Stimulated activated CD8-positive, alpha-beta memory T cell treated with anti-CD3 and anti-CD28 coated beads, Interleukin-12 subunit alpha, Interleukin-12 subunit beta, amount 100 ng/mL, for 1 hour (primary cell): ENCODE data around the gene MAP3K5.
"Not testable (repeated sequence)": the region's sequence is repeated elsewhere in the genome, so short reads cannot be mapped to it uniquely, and the experiment has no call there.

ENCODE experiments used
- DNase-seq: peaks from one replicate; pipeline ENCODE4 v3.0.0-alpha.2; 2020; ENCODE audit warnings: low read depth

Gene MAP3K5

DNA sequence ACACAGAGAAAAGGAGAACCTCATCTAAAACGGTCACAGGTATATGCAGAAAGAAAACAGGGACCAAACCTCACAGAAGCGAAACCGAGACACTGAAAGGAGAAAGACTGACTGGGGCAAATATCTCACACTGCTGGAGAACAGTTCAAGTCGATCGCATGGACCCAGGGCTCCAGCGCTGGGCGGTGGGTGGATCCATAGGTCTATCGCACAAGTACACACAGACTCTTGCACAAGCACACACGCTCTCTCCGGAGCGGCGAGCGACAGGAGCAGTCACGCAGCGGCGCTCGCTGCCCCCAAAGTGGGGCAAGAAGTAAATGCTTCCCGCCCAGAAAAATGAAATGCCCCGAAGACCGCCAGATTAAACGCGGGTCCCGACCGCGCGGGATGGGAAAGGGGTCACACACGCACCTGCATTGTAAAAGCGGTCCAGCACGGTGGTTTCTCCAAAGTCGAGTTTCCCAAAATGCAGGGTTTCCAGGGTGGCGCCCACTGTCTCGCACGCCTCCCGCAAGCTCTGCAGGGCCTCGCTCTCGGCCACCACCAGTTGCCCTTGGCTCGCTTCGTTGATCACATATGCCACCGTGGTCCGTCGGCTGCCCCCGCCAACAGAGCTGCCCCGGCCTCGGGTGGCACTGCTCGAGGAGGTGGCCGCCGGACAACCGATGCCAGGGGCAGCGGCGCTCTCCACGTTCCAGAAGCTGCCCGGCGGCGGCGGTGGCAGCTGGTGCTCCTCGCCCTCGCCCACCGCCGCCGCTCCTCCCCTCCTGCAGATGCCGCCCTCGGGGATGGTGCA is 782 bp downstream of the MAP3K5 start:
- peak; percentile 14 for DNase-seq

DNA sequence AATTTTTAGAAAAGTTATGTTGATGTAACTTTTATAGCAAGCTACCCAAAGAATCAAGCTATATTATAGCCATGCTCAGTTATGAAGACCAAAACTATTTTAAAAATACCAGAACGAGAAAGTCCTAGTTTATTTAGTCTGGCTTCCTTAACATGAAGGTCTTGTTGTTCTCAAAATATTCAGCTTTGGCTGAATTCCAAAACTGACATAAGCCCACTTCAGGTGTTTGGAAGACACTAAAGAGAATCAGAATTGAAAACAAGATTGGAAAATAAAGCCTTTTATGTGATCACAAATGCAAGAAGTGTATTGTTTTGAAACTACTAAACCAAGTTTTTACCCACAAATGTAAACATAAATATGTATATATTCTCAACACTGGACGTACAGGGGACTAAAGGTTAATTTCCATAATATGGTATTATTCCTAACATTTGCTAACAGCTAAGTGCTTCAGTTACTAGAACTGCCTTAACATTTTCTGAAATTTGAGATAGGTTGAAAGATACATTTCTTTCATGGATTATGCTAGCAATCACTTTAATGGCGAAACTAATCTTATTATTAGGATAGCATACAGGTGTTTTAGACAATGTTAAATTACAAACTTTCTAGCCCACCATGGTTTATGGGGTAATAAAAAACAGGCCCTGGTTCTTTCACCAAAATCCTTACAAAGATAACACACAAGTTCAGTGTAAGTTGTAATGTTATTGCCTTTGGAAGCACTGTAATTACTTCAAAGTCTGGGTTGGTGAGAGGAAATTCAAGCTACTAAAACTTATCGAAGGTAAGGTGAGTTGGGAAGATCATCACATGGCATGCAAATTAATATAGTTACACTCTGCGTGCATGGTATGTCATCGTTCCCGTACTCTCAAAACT is 1.6 kb downstream of the MAP3K5 start:
- DNase-seq: no peak

GRCh38 chr6:136789440-136789839 is 2.8 kb downstream of the MAP3K5 start:
- DNase-seq: not testable (repeated sequence)

GRCh38 chr6:136788069-136788902 is 4.0 kb downstream of the MAP3K5 start:
- DNase-seq: no peak

DNA sequence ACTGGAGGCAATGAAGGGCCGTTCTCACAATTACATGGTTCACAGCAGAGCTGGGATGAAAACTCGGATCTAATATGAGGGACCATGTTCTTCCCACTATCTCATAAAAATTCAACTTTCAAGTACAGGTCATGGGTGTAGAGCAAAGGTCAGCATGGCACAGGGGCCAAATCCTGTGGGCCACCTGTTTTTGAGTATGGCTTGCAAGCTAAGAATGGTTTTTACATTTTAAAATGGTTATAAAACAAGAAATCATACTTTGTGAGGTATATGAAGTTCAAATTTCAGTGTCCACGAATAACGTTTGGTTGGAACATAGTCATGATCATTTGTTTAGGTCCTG is 4.6 kb downstream of the MAP3K5 start:
- DNase-seq: no peak

- no peak for DNase-seq
Observed at GRCh38 chr6:136786658-136787057, 5.6 kb downstream of the MAP3K5 start.

DNA sequence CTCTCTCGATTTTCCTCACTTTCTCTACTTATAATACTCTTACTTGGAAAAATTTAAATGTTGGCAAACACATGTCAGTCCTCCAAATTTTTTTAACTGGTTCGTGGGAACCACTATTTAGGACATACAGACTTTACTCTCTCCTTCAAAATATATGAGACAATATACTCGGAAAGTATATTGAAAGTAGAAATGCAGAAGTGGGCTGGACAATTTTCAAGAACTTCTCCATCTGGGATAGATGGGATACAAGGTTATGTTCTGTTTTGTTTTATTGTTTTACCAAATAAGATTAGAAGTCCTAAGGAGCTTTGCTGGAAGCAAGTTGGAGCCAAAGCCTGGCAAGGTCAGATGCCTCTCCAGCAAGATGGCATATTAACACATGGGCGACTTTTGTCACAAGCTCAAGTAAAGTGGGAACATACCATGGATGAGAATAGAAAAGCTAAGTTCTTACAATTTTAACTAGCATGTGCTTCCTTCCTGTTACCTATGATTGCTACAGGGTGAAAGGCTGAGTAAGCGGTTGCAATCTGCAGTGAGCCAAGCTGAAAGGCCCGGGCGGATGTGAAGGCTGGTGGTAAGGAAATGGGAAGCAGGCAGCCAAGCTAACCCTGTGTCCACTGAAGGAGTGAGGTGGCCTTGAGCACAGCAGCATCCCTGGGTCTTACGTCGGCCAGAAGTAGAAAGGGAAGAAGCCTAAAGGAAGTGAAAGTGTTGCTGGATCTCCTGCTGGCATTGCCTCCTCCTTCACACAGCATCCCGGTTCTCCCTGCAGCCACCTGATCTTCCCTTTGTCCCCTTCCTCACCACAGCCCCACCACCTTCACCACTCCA is 7.1 kb downstream of the MAP3K5 start:
- no peak for DNase-seq

- DNase-seq: no peak
Observed at GRCh38 chr6:136784271-136784664, 8.0 kb downstream of the MAP3K5 start.

DNA sequence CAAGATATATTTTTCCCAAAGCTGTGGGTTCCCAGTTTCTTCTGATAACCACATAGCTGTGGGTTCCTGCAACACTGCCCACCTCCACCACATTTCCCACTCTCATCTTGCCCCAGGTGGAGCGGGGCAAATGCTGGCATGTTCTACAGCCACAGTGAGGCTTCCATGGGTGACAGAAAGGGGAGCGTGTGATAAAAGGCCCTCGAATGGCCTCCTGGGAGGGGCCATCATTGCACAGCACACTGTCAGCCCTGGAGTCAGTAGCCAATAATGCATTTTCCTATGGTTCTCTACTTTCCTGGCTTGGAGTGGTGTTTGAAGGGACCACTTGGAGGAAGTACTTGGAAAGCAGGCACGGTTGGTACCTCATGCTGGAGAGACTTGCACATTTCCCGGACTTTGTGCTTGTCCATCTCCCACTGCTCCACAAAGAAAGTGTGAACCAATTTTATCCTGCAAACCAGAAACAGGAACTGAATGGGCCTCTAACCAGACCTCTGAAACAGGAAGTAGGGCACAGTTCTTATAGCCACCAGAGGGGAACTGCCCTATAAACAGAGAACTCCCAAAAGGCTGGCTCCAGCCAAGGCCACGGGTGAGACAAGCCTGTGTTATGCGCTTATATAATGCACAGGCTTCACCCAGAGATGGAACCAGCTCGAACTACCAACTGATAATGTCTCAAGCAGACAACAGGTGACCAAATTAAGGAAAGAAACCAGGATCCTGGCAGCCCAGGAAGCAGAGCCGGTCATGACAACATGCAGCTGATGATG is 8.6 kb downstream of the MAP3K5 start:
- no peak for DNase-seq

DNA sequence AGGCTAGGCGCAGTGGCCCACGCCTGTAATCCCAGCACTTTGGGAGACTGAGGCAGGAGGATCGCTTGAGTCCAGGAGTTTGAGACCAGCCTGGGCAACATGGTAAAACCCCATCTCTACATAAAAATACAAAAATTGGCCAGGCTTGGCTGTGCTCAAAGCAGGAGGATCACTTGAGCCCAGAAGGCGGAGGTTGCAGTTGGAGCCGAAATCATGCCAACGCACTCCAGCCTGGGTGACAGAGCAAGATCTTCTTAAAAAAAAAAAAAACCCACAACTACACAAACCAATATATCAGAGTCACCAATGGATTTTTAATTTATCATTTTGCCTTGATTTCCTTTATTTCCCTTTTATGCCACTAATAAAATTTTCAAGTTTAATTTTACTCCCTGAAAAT is 9.3 kb downstream of the MAP3K5 start:
- no peak for DNase-seq

DNA sequence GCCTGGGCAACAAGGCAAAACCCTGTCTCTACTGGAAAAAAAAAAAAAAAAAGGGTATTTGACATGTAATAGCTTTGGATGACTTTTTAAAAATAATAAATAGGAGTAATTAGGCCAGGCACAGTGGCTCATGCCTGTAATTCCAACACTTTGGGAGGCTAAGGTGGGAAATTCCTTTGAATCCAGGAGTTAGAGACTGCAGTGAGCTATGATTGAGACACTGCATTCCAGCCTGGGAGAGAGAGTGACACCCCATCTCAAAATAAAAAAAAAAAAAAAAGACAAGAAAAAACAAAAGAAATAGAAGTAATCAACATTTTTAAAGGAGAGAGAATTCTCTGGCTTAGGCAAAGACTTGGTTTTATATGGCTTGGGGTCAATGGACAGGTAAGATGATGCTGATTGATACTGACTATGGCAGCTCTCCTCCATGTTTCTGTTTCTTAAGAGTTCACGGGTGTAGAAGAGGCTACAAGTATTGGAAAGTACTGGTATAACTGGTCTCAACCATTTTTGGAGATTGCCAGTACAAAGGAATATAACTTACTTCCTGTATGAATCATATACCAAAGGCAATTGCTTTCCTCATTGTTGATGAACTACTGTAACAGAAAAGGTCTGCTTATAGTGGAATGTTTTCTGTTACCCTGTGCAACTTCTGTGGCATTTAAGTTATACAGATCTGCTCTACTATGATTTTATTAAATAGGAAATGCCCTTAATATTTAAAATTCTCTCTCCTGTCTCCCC is 10.1 kb downstream of the MAP3K5 start:
- DNase-seq: no peak

DNA sequence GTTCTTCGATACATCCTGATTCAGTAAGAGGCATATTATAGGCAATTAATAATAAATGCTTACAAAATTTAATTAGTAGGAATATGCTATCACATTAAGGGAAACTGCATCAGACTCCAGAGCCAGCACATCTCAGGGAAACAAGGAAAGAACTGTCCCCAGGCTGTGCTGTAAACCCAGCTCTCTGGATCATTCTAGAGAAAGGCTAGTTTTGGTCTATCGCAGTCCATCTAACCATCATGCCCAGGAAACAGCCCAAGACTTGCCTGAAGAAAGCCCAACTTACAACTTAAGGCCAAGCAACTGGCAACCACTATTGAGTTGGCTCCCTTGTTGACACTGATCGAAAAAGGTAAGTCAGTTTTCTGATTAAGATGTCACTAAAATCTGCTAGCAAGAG is 11.3 kb downstream of the MAP3K5 start:
- no peak for DNase-seq

DNA sequence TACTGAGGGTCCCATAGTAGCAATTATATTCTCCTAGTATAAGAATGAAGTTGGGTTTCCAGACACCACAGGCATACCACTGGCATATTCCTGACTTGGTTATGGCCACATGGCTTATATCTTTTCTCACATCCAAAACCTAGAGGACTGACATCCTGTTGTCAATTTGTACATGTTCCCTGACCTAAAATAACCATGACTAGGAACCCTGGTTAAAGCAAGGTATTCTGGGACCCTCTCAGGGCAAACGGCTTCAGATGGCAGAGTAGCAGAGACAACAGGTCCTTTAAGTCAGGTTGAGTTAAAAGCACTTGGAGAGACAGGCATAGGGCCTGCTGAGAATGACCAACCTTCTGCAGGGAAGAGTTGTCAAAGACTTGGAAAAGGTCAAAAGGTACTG is 12.6 kb downstream of the MAP3K5 start:
- no peak for DNase-seq

DNA sequence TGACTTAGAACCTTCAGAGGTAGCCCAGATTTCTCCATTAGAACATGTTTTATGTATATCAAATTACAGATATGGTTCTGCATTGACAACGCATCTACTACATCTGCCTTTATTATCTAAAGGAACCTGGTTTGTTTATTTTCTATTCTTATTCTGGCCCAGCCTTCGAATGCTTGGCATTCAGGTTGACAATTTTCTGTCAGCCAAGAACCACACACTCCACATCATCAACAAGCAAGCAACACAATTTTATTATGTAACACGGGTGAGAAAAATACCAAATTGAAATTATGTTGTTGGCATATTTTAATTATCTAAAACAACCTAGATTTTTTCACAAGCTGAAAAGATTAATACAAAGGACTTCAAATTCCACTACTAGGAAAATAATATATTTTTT is 14.6 kb downstream of the MAP3K5 start:
- no peak for DNase-seq

DNA sequence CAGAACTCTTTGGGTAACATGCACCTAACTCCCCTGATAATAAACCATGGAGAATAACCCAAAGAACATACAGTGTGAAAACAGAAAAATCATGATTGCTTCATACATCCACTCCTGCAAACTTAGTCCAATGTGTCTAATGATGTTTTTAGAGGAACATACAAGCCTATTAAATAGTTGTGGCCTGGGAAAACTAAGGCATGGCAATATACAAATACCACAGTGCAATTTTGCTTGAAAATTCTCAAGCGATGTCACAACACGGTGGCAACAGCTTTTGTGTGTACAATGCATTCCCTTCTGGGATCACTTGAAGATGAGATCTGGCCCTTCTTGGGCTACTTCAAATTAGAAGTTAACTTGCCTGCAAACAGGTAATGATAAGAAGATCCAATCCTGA is 16.7 kb downstream of the MAP3K5 start:
- no peak for DNase-seq

DNA sequence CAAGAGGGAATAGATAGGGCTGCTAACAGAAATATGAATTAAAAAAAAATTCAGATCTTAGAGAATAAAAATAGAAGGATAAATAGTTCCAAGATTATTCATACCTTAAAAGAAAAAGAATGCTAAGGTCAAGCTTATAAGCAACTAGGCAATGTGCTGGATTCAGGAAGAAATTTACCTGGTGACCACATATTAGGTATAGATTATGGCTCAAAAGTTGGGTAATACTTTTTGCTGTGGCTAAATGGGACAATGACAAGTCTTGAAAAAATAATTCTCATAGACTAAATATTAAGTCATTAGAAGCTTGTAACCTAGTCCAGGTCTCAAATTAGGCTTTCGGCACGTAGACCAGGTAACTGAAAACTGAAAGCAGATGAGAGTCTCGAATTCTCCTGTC is 17.2 kb downstream of the MAP3K5 start:
- no peak for DNase-seq

DNA sequence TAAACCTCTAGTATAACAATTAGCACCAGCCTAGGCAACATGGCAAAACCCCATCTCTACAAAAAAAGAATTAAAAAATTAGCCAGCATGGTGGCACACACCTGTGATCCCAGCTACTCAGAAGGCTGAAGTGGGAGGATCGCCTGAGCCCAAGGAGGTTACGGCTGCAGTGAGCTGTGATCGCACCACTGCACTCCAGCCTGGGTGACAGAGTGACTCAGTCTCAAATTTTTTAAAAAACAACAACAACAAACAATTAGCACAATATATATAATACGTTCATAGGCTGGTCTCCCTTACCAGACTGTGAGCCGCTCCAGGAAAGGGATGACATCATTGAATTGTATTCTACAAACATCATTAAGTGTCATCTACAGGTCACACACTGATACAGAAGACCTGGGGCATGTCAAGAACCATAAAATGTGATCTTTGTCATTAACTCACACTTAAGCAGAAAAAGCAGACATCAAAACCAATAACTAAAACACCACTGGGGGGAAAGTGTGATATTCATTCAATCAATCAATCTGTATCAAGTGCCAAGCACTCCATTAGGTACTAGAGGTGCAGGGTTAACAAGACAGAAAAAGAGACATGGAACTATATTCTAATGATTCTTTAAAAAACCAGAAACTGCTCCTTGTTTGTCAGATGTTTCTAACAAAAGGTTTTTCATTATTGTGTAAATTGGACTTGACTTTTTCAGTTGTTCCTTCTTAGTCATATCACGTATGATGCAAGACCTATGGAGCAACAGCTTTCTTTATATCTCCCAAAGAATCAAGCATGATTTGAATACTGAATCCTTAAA is 17.8 kb downstream of the MAP3K5 start:
- no peak for DNase-seq

- no peak for DNase-seq
Observed at GRCh38 chr6:136773473-136773796, 18.8 kb downstream of the MAP3K5 start.

DNA sequence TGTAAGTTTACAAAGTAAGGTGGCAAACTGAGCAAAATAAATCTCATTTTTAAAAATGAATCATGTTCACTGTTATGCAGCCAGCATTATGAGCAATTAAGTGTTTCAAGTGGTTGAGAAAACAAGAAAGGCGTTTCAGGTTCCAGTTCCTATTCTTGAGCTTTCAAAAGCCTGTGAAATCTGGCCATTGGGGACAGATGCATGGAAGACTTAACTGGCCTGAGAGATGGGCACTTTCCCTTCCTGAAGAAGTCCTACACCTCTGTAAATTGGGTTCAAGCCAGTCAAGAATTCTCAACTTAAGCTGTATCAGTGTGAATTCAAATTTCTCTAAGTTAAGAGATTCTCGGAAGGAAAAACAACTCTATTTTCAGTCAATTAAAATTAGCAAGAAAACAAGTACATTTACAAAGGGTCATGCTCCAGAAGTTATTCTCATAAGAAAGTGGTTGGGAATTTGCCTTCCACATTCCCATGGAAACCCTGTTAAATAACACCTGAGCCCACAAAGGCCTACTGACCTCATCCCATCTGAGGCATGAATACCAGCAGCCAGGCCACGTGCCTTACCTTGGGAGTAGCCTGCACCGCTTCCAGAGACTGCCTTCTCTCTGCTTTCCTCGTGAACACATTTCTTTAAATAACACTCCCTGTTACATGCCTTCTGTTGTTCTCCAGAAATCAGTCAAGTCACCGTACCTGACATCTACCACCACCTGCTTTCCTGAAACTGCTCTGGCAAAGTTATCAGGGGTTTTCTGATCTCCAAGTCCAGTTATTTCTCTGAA is 19.4 kb downstream of the MAP3K5 start:
- no peak for DNase-seq
